ENCODE measurements around the gene JAML. TPM values are rescaled to one million over a fixed set of nuclear protein-coding genes. Genes with fewer than 3 reads are reported as not detected.
A peak's percentile ranks its signal among the peaks of the same experiment; 100 is the strongest.

JAML gene
- total and polyA plus RNA-seq, 8 donors, result 0.39 to 7.4 (median 2.3) TPM

GRCh38 chr11:118240999-118241763 lies 16.4 kb upstream of the JAML start:
- no peak for FAIRE-seq
- intact Hi-C loops (cut with DNase I), result no loop called here
- no peaks in the 10 kb centered on the region for H3K36me3 ChIP-seq
- no peaks in the 10 kb centered on the region for H3K27me3 ChIP-seq
- peak overlapping the region in 1 of 4 donors; percentile 2 for H3K4me3 ChIP-seq
- H3K27ac ChIP-seq, result peak overlapping the region in 3 of 4 donors; percentile 6 to 82 (median 81)
- no peak for TF ChIP-seq CTCF (IDR thresholded peaks at IDR 0.05)
- 24 to 29% methylated on average over 9 of the region's 9 CpGs for WGBS, 2 donors
- ATAC-seq, result peak; percentile 84 to 95 (median 90)
- DNase-seq, result peak in 3 of 6 donors; percentile 11 to 51 (median 25)
- peaks cover 7 to 21% (median 17%) of the 10 kb centered on the region in 3 donors for H3K4me1 ChIP-seq
- no peaks in the 10 kb centered on the region for H3K9me3 ChIP-seq

- H3K27ac ChIP-seq, result peak overlapping the region in 1 of 4 donors; percentile 40
- peaks cover 7 to 21% (median 17%) of the 10 kb centered on the region in 3 donors for H3K4me1 ChIP-seq
- peaks cover 0 to 5% (median 0%) of the 10 kb centered on the region in 3 donors for H3K36me3 ChIP-seq
- no peaks in the 10 kb centered on the region for H3K27me3 ChIP-seq
- TF ChIP-seq CTCF (IDR thresholded peaks at IDR 0.05), result no peak
- FAIRE-seq (no peak), DNase-seq (no peak), ATAC-seq (no peak)
- 72 to 76% methylated on average over 5 of the region's 5 CpGs for WGBS, 2 donors
- H3K9me3 ChIP-seq, result no peaks in the 10 kb centered on the region
- H3K4me3 ChIP-seq, result no peak overlapping the region
- intact Hi-C loops (cut with DNase I), result no loop called here
These were observed 14.8 kb upstream of the JAML start for GRCh38 chr11:118239509-118240205.

GRCh38 chr11:118238929-118239328 lies 14.1 kb upstream of the JAML start:
- no peaks in the 10 kb centered on the region for H3K9me3 ChIP-seq
- 91 to 96% methylated on average over 1 of the region's 1 CpG for WGBS, 2 donors
- no peaks in the 10 kb centered on the region for H3K27me3 ChIP-seq
- TF ChIP-seq CTCF (IDR thresholded peaks at IDR 0.05), result no peak
- peaks cover 7 to 21% (median 17%) of the 10 kb centered on the region in 3 donors for H3K4me1 ChIP-seq
- no peak for DNase-seq
- ATAC-seq, result no peak
- no peak overlapping the region for H3K4me3 ChIP-seq
- no peak for FAIRE-seq
- intact Hi-C loops (cut with DNase I), result no loop called here
- H3K36me3 ChIP-seq, result peaks cover 0 to 5% (median 0%) of the 10 kb centered on the region in 3 donors
- no peak overlapping the region for H3K27ac ChIP-seq

- Histone ChIP-seq H3K4me3 (no peak overlapping the region), H3K4me1 (peaks cover 7 to 21% (median 17%) of the 10 kb centered on the region in 3 donors), H3K9me3 (no peaks in the 10 kb centered on the region), H3K36me3 (peaks cover 0 to 7% (median 0%) of the 10 kb centered on the region in 3 donors), H3K27me3 (no peaks in the 10 kb centered on the region), H3K27ac (no peak overlapping the region)
- intact Hi-C loops (cut with DNase I), result no loop called here
- WGBS, 2 donors, result 93 to 95% methylated on average over 2 of the region's 2 CpGs
- no peak for TF ChIP-seq CTCF (IDR thresholded peaks at IDR 0.05)
- FAIRE-seq (no peak), ATAC-seq (no peak), DNase-seq (no peak)
These were observed 13.6 kb upstream of the JAML start for GRCh38 chr11:118238421-118238820.
